ENCODE measurements around the gene UNC50. TPM values are rescaled to one million over a fixed set of nuclear protein-coding genes. Genes with fewer than 3 reads are reported as not detected.

UNC50 gene
- total RNA-seq, 4 donors from 2014 or later: 40.3 to 55.7 (median 46.0) TPM

DNA sequence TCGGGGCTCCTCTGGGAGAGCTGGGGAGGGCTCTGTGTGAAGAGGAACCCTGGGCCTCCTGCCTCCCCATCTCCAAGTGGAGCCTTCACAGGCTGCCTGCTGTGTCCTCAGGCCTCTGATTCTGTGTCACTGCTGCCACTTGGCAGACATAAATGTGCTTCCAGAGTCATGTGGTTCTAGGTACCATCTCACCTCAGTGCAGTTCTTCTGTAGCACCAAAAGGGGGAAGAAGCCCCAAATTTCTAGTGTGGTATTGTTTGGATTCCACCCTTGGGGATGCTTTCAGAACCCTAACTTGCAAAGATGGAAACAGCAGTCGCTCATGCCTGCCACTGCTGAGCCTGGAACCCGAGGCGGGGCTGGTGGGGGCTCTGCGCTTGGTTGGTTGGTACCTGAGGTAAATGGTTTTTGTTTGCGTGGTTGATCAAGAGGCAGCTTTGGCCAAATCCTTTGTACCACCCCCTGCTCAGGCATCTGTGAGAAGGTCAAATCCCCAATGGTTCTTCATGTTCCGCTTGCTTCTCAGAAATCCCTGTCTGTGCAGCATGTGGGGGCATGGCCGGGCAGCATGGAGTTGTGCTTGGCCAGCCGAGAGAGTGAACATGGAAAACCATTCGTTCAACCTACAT lies 27.6 kb upstream of the UNC50 start:
- WGBS, 2 donors (ENCODE audit: low coverage in 1 of 2): 57 to 75% methylated on average over 2 to 5 of the region's 10 CpGs
- peaks cover 0 to 14% (median 0%) of the 10 kb centered on the region in 3 donors for H3K4me1 ChIP-seq
- H3K27me3 ChIP-seq: no peaks in the 10 kb centered on the region
- no peak overlapping the region for H3K4me3 ChIP-seq
- peaks cover 0 to 93% of the 10 kb centered on the region in 2 donors for H3K36me3 ChIP-seq
- H3K27ac ChIP-seq: peak overlapping the region in 2 of 4 donors; percentile 8 to 27
- no peaks in the 10 kb centered on the region for H3K9me3 ChIP-seq
- no peak for TF ChIP-seq EP300 (IDR thresholded peaks at IDR 0.05)
- no peak for TF ChIP-seq POLR2AphosphoS5 (IDR thresholded peaks at IDR 0.05)
- TF ChIP-seq POLR2A (IDR thresholded peaks at IDR 0.05): no peak
- TF ChIP-seq, protein P1, sequence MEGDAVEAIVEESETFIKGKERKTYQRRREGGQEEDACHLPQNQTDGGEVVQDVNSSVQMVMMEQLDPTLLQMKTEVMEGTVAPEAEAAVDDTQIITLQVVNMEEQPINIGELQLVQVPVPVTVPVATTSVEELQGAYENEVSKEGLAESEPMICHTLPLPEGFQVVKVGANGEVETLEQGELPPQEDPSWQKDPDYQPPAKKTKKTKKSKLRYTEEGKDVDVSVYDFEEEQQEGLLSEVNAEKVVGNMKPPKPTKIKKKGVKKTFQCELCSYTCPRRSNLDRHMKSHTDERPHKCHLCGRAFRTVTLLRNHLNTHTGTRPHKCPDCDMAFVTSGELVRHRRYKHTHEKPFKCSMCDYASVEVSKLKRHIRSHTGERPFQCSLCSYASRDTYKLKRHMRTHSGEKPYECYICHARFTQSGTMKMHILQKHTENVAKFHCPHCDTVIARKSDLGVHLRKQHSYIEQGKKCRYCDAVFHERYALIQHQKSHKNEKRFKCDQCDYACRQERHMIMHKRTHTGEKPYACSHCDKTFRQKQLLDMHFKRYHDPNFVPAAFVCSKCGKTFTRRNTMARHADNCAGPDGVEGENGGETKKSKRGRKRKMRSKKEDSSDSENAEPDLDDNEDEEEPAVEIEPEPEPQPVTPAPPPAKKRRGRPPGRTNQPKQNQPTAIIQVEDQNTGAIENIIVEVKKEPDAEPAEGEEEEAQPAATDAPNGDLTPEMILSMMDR (IDR thresholded peaks at IDR 0.05): no peak
- ATAC-seq: no peak

DNA sequence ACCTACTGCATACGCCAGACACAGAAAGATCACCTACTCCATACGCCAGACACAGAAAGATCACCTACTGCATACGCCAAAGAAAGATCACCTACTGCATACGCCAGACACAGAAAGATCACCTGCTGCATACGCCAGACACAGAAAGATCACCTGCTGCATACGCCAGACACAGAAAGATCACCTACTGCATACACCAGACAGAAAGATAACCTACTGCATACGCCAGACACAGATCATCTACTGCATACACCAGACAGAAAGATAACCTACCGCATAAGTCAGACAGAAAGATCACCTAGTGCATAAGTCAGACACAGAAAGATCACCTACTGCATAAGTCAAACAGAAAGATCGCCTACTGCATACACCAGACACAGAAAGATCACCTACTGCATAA lies 25.9 kb upstream of the UNC50 start:
- ATAC-seq: no peak
- 83 to 100% methylated on average over 3 to 6 of the region's 9 CpGs for WGBS, 2 donors (ENCODE audit: low coverage in 1 of 2)
- no peaks in the 10 kb centered on the region for H3K27me3 ChIP-seq
- H3K9me3 ChIP-seq: no peaks in the 10 kb centered on the region
- no peak overlapping the region for H3K4me3 ChIP-seq
- H3K27ac ChIP-seq: no peak overlapping the region
- TF ChIP-seq EP300 (IDR thresholded peaks at IDR 0.05): no peak
- TF ChIP-seq, protein P1 (IDR thresholded peaks at IDR 0.05): no peak
- TF ChIP-seq POLR2A (IDR thresholded peaks at IDR 0.05): no peak
- TF ChIP-seq POLR2AphosphoS5 (IDR thresholded peaks at IDR 0.05): no peak
- peaks cover 0 to 90% of the 10 kb centered on the region in 2 donors for H3K36me3 ChIP-seq
- H3K4me1 ChIP-seq: peaks cover 0 to 14% (median 0%) of the 10 kb centered on the region in 3 donors

DNA sequence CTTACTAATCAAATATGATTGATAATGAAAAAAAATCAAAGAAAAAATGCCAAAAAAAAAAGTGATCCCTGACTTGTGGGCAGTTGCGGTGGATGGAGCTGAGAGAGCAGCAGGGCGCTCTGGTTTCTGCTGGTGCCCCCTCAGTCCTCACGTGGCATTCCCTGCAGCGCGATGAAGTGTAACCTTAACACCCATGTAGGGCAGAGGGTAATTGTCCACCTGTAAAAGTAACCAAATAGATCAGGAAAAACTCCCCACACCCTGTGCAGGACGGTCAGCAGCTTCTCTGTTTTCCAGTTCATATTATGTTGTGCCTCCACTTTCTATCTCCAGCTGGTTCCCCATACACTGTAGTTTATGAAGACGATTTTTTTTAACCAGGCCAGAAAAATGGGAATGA lies 25.1 kb upstream of the UNC50 start:
- Histone ChIP-seq H3K9me3 (no peaks in the 10 kb centered on the region), H3K4me1 (peaks cover 0 to 14% (median 0%) of the 10 kb centered on the region in 3 donors), H3K36me3 (peaks cover 0 to 90% of the 10 kb centered on the region in 2 donors), H3K27ac (no peak overlapping the region), H3K27me3 (no peaks in the 10 kb centered on the region), H3K4me3 (no peak overlapping the region)
- 93 to 94% methylated on average over 4 to 7 of the region's 7 CpGs for whole genome bisulfite sequencing, 2 donors (ENCODE audit: low coverage in 1 of 2)
- TF ChIP-seq POLR2AphosphoS5 (IDR thresholded peaks at IDR 0.05): no peak
- no peak for TF ChIP-seq EP300 (IDR thresholded peaks at IDR 0.05)
- TF ChIP-seq, protein P1 (IDR thresholded peaks at IDR 0.05): no peak
- no peak for TF ChIP-seq POLR2A (IDR thresholded peaks at IDR 0.05)
- no peak for ATAC-seq

DNA sequence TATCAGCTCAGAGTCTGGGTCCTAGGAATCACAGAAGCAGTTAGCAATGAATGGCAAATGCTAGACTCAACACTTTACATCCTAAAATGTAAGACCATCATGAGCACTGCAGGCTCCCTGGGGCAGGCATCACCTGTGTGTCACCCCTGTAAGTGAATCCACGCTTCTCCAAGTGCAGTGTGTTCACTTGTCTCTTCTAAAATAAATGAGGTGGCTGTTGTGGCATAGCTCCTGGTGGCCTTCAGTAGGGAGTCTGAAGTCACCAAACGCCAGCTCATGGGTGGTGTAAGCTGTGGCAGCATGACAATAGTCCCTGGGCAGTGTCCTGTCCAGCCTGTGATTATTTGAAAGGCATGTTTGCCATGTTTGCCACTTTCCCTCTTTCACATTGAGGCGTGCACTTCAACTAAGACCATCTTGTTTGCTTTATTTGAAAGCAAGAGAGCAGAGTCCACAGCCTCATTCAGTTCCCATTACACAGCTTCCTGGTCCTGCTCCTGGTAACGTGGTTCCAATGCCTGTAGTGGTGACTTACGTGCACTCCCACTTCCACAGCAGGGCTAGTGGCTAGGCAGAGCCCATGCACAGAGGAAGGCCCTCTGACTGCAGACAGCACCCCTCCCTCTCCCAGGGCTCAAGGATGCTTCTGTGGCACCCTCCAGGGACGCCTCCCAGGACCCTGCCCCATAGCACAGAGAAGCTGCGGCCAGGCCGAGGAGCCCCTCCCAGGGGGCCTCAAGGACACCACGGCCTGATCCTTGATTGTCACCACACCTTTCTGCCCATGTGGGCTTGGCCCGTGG lies 24.4 kb upstream of the UNC50 start:
- Histone ChIP-seq H3K4me1 (peaks cover 0 to 14% (median 0%) of the 10 kb centered on the region in 3 donors), H3K27ac (no peak overlapping the region), H3K4me3 (no peak overlapping the region), H3K36me3 (peaks cover 0 to 89% of the 10 kb centered on the region in 2 donors), H3K9me3 (no peaks in the 10 kb centered on the region), H3K27me3 (no peaks in the 10 kb centered on the region)
- no peak for TF ChIP-seq POLR2A (IDR thresholded peaks at IDR 0.05)
- no peak for TF ChIP-seq EP300 (IDR thresholded peaks at IDR 0.05)
- TF ChIP-seq, protein P1 (IDR thresholded peaks at IDR 0.05): no peak
- no peak for TF ChIP-seq POLR2AphosphoS5 (IDR thresholded peaks at IDR 0.05)
- ATAC-seq: no peak
- 88% methylated on average over 4 of the region's 10 CpGs; no CpG with 5 or more reads in 1 of the 2 donors for WGBS, 2 donors (ENCODE audit: low coverage in 1 of 2)

Data from gastroesophageal sphincter (tissue), 4 donors.